Muscle layer of colon (tissue), 2 donors: ENCODE results near the gene CCDC88B.

Experiments used
- H3K27ac ChIP-seq: one replicate; pipeline ENCODE4 v1.7.0; 2013; ENCODE audit warnings: low read depth, mild to moderate bottlenecking, low read length, moderate library complexity
- H3K27me3 ChIP-seq, 2 donors: one replicate each; pipeline ENCODE4 v1.7.0; 2013; ENCODE audit warnings: low read length in 2 of 2, mild to moderate bottlenecking in 2 of 2; ENCODE audit not compliant: insufficient read depth in 2 of 2, control insufficient read depth in 1 of 2
- H3K36me3 ChIP-seq: one replicate; pipeline ENCODE4 v1.7.0; 2013; ENCODE audit warnings: mild to moderate bottlenecking, low read length; ENCODE audit not compliant: insufficient read depth
- H3K4me1 ChIP-seq: one replicate; pipeline ENCODE4 v1.7.0; 2013; ENCODE audit warnings: mild to moderate bottlenecking, low read length; ENCODE audit not compliant: insufficient read depth
- H3K4me3 ChIP-seq, 2 donors: one replicate each; pipeline ENCODE4 v1.7.0; 2013; ENCODE audit warnings: low read length in 2 of 2, low read depth in 1 of 2, mild to moderate bottlenecking in 1 of 2, moderate library complexity in 1 of 2
- H3K9ac ChIP-seq: one replicate; pipeline ENCODE4 v1.7.0; 2013; ENCODE audit warnings: low read length
- H3K9me3 ChIP-seq: one replicate; pipeline ENCODE4 v1.7.0; 2013; ENCODE audit warnings: mild to moderate bottlenecking, low read length
- donor health status: abdominal sarcoma.
- donor health status: Adenocarcinoma of cecum.

The CCDC88B gene

GRCh38 chr11:64341851-64342791, 2.1 kb downstream of the CCDC88B start:
- Histone ChIP-seq H3K27me3 (no peaks in the 10 kb centered on the region), H3K9ac (peak overlapping the region; percentile 49), H3K36me3 (no peaks in the 10 kb centered on the region), H3K4me3 (peak overlapping the region; percentile 20 to 38), H3K4me1 (peaks cover 12% of the 10 kb centered on the region), H3K27ac (peak overlapping the region; percentile 72), H3K9me3 (no peaks in the 10 kb centered on the region)

GRCh38 chr11:64342869-64343745, 3.1 kb downstream of the CCDC88B start:
- Histone ChIP-seq H3K27me3 (no peaks in the 10 kb centered on the region), H3K4me1 (peaks cover 12% of the 10 kb centered on the region), H3K9ac (no peak overlapping the region), H3K27ac (no peak overlapping the region), H3K36me3 (no peaks in the 10 kb centered on the region), H3K9me3 (no peaks in the 10 kb centered on the region), H3K4me3 (no peak overlapping the region)

GRCh38 chr11:64343767-64344559, 4.0 kb downstream of the CCDC88B start:
- H3K27ac ChIP-seq: no peak overlapping the region
- H3K9ac ChIP-seq: no peak overlapping the region
- no peak overlapping the region for H3K4me3 ChIP-seq
- no peaks in the 10 kb centered on the region for H3K9me3 ChIP-seq
- no peaks in the 10 kb centered on the region for H3K36me3 ChIP-seq
- H3K4me1 ChIP-seq: peaks cover 12% of the 10 kb centered on the region
- no peaks in the 10 kb centered on the region for H3K27me3 ChIP-seq

GRCh38 chr11:64344787-64345186, 4.8 kb downstream of the CCDC88B start:
- Histone ChIP-seq H3K27ac (no peak overlapping the region), H3K27me3 (no peaks in the 10 kb centered on the region), H3K9ac (no peak overlapping the region), H3K4me3 (no peak overlapping the region), H3K36me3 (no peaks in the 10 kb centered on the region), H3K9me3 (no peaks in the 10 kb centered on the region), H3K4me1 (peaks cover 12% of the 10 kb centered on the region)

- Histone ChIP-seq H3K36me3 (no peaks in the 10 kb centered on the region), H3K4me1 (peaks cover 5% of the 10 kb centered on the region), H3K4me3 (no peak overlapping the region), H3K9ac (no peak overlapping the region), H3K27ac (no peak overlapping the region), H3K9me3 (no peaks in the 10 kb centered on the region), H3K27me3 (no peaks in the 10 kb centered on the region)
These were observed 7.3 kb downstream of the CCDC88B start for GRCh38 chr11:64347193-64347867.

GRCh38 chr11:64348383-64349024, 8.5 kb downstream of the CCDC88B start:
- H3K4me1 ChIP-seq: no peaks in the 10 kb centered on the region
- no peaks in the 10 kb centered on the region for H3K27me3 ChIP-seq
- H3K27ac ChIP-seq: no peak overlapping the region
- H3K4me3 ChIP-seq: no peak overlapping the region
- no peaks in the 10 kb centered on the region for H3K9me3 ChIP-seq
- no peaks in the 10 kb centered on the region for H3K36me3 ChIP-seq
- no peak overlapping the region for H3K9ac ChIP-seq

GRCh38 chr11:64349025-64349387, 9.0 kb downstream of the CCDC88B start:
- Histone ChIP-seq H3K4me3 (no peak overlapping the region), H3K4me1 (no peaks in the 10 kb centered on the region), H3K27ac (no peak overlapping the region), H3K36me3 (no peaks in the 10 kb centered on the region), H3K9me3 (no peaks in the 10 kb centered on the region), H3K9ac (no peak overlapping the region), H3K27me3 (no peaks in the 10 kb centered on the region)

GRCh38 chr11:64349404-64349803, 9.4 kb downstream of the CCDC88B start:
- no peak overlapping the region for H3K27ac ChIP-seq
- no peaks in the 10 kb centered on the region for H3K27me3 ChIP-seq
- H3K36me3 ChIP-seq: no peaks in the 10 kb centered on the region
- H3K9me3 ChIP-seq: no peaks in the 10 kb centered on the region
- no peak overlapping the region for H3K9ac ChIP-seq
- no peak overlapping the region for H3K4me3 ChIP-seq
- no peaks in the 10 kb centered on the region for H3K4me1 ChIP-seq

- Histone ChIP-seq H3K27ac (no peak overlapping the region), H3K4me1 (peaks cover 4% of the 10 kb centered on the region)
These were observed 11.2 kb downstream of the CCDC88B start for GRCh38 chr11:64351136-64351631.

More at GRCh38 chr11:64351136-64351631, 11.2 kb downstream of the CCDC88B start:
- Histone ChIP-seq H3K4me3 (no peak overlapping the region), H3K36me3 (no peaks in the 10 kb centered on the region), H3K9ac (no peak overlapping the region), H3K27me3 (no peaks in the 10 kb centered on the region), H3K9me3 (no peaks in the 10 kb centered on the region)
